GM12878 (cell line): ENCODE measurements around the gene FAF1.

Experiments
- CBX3 ChIP-seq: fragments of 200-600 bp; sonication (generic); IDR thresholded peaks from 2 replicates; pipeline ENCODE4 v1.6.1; 2016; ENCODE audit warnings: low read depth, borderline replicate concordance
- CREB1 ChIP-seq: IDR thresholded peaks from 2 replicates; pipeline ENCODE4 v1.6.1; 2012; ENCODE audit warnings: low read depth, mild to moderate bottlenecking, inconsistent platforms
- CTCF ChIP-seq, 3 experiments: IDR thresholded peaks in 2 of 3; conservative IDR thresholded peaks in 1 of 3; 2 replicates each; pipeline ENCODE4 v1.5.1; 2011; ENCODE audit warnings: low read depth in 3 of 3, low read length in 3 of 3, mild to moderate bottlenecking in 3 of 3, control low read depth in 2 of 3, moderate library complexity in 2 of 3, inconsistent platforms in 1 of 3, mixed read lengths in 1 of 3; ENCODE audit not compliant: control insufficient read depth in 2 of 3, insufficient read depth in 1 of 3; ENCODE audit errors: extremely low read depth in 1 of 3
- IKZF1 ChIP-seq: fragments of 450-650 bp; conservative IDR thresholded peaks from 2 replicates; pipeline ENCODE4 v1.6.1; 2017; ENCODE audit warnings: antibody characterized with exemption, mild to moderate bottlenecking
- KAT2A ChIP-seq: conservative IDR thresholded peaks from 2 replicates; pipeline ENCODE4 v1.6.1; 2011; ENCODE audit warnings: low read depth, low read length; ENCODE audit not compliant: control insufficient read depth
- NFYA ChIP-seq: IDR thresholded peaks from 2 replicates; pipeline ENCODE4 v1.6.1; 2011; ENCODE audit warnings: low read depth, mild to moderate bottlenecking, low read length, improper control_type of control experiment, borderline replicate concordance
- POLR2AphosphoS5 ChIP-seq: IDR thresholded peaks from 2 replicates; pipeline ENCODE4 v1.6.1; 2011; ENCODE audit warnings: mild to moderate bottlenecking, low read length, inconsistent platforms
- SMC3 ChIP-seq: IDR thresholded peaks from 2 replicates; pipeline ENCODE4 v1.6.1; 2011; ENCODE audit warnings: low read length, improper control_type of control experiment, borderline replicate concordance
- SREBF2 ChIP-seq: IDR thresholded peaks from 2 replicates; pipeline ENCODE4 v1.6.1; 2012; ENCODE audit warnings: mild to moderate bottlenecking, low read length
- USF2 ChIP-seq: IDR thresholded peaks from 2 replicates; pipeline ENCODE4 v1.6.1; 2011; ENCODE audit warnings: low read depth, low read length, improper control_type of control experiment, borderline replicate concordance

GRCh38 chr1:50894340-50894739, 65.7 kb downstream of the FAF1 start:
- TF ChIP-seq KAT2A: no peak
- no peak for TF ChIP-seq USF2
- no peak for TF ChIP-seq SMC3
- TF ChIP-seq SREBF2: no peak
- no peak for TF ChIP-seq NFYA
- TF ChIP-seq IKZF1: no peak
- TF ChIP-seq CTCF (IDR thresholded peaks at IDR 0.05 in 2 of 3, conservative IDR thresholded peaks at IDR 0.05 in 1 of 3; ENCODE audit: control insufficient read depth in 2 of 3, extremely low read depth in 1 of 3, insufficient read depth in 1 of 3, low read depth in 3 of 3, low read length in 3 of 3): no peak
- TF ChIP-seq CREB1: no peak
- TF ChIP-seq POLR2AphosphoS5: no peak
- no peak for TF ChIP-seq CBX3
